ENCODE data around the gene PRKAR1A.
"Not testable (repeated sequence)": the region's sequence is repeated elsewhere in the genome, so short reads cannot be mapped to it uniquely, and the experiment has no call there.

PRKAR1A gene

GRCh38 chr17:68511671-68512246 lies 471 bp upstream of the PRKAR1A start:
- no peak for DNase-seq (ENCODE audit: low spot score)

GRCh38 chr17:68512960-68513474 lies 787 bp downstream of the PRKAR1A start:
- DNase-seq (ENCODE audit: low spot score) = peak; percentile 39

DNA sequence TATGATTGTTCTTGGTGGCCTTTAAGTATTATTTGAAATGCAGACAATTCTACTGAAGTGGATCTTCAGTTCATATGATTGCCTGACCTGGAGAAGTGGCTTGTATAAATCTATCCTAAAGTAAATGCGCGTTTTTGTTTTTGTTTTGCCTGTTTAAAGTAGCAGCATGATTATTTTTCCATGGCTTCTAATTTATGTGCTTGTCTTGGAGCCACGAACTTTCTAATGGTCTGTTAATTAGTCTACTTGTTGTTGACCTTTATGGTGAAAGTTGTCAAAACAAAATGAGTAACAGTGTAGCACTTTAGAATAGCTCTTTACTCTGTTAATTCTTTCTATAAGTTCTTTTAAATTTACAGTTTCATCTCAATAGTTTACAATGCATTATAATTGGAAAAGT lies 1.7 kb downstream of the PRKAR1A start:
- peak; percentile 11 for DNase-seq (ENCODE audit: low spot score)

GRCh38 chr17:68514831-68515635 lies 2.8 kb downstream of the PRKAR1A start:
- no peak for DNase-seq (ENCODE audit: low spot score)

DNA sequence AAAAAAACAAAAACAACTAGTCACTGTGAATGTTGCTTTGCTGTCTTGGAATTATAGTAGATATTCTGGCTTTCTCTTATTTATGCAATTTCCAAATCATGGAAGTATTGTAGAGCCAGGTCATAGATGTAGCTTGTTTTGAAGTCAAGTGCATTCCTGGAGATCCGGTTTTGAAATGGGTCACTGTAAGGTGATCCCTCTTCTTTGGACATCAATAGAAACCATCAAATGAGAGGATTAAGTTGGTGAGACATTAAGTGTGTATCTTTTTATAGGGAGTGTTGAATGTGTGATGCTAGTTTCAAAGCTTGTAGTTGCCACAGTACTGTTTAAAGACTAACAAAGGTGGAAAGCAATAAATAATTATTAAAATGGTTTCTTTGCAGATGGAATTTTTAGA lies 4.5 kb downstream of the PRKAR1A start:
- no peak for DNase-seq (ENCODE audit: low spot score)

GRCh38 chr17:68517605-68518004 lies 5.4 kb downstream of the PRKAR1A start:
- DNase-seq (ENCODE audit: low spot score) = not testable (repeated sequence)

GRCh38 chr17:68518063-68518815 lies 6.0 kb downstream of the PRKAR1A start:
- DNase-seq (ENCODE audit: low spot score) = no peak

DNA sequence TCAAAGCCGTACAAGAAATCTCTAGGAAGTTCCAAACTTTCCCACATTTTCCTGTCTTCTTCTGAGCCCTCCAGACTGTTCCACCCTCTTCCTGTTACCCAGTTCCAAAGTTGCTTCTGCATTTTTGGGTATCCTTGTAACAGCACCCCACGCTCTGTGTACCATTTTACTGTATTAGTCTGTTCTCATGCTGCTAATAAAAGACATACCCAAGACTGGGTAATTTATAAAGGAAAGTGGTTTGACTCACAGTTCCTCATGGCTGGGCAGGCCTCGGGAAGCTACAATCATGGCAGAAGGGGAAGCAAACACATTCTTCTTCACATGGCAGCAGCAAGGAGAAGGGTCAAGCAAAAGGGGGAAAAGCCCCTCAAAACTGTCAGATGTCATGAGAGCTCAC lies 6.8 kb downstream of the PRKAR1A start:
- DNase-seq (ENCODE audit: low spot score) = not testable (repeated sequence)

DNA sequence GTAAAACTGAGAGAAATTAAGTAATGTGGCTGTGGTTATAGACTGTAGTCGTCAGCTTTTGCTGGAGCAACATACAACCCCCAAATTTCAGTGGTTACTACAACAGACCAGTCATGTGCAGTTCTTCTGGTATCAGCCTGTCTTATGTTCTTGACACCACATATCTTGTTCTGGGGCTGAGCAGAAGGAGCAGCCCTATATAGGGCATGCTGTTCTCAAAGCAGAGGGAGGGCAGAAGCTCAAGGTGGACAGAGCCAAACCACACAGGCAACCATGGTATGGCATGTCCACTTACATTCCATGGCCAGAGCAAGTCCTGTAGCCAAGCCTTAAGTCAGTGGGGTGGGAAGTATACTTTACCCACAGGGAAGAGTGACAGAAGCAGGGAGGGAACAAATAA lies 7.7 kb downstream of the PRKAR1A start:
- no peak for DNase-seq (ENCODE audit: low spot score)

DNA sequence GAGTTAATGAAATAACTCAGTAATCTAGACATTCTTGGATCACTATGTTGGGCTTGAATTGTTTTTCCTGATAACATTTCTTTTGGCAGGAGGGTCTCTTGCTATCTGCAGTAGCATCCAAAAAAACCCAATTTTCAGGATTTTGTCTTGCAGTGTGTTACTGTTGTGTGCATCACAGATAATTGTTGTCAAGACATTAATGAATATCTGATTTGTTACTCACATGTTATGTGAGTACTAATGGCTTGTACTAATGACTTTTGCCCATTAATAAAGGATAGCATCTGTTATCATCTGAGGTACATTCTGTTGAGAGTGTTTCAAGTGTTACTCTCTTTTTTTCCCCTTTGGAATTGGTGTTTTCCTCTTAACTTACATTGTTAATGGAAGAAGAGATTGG lies 10.0 kb downstream of the PRKAR1A start:
- no peak for DNase-seq (ENCODE audit: low spot score)

- no peak for DNase-seq (ENCODE audit: low spot score)
Measured at GRCh38 chr17:68526548-68526947, 14.3 kb downstream of the PRKAR1A start.

- DNase-seq (ENCODE audit: low spot score) = no peak
Measured at GRCh38 chr17:68527314-68527713, 15.1 kb downstream of the PRKAR1A start.

- DNase-seq (ENCODE audit: low spot score) = no peak
Measured at GRCh38 chr17:68531252-68531651, 19.0 kb downstream of the PRKAR1A start.

DNA sequence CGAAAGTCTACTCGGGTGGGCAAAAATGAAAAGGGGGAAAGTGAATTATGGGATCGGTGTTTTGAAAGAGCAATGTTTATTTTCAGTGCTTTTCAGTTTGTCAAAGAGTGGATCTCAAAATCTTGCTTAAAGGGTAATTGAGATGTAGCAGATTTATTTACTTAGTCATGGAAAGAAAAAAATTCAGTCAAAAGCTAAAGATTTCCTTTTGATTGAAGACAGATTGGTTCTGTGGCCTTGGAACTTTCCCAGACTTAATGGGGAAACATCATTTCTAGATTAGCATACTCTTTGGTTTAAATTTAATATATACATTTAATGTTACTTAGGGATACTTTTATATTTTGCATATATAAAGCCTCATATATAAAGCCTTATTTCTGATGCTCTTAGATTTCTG lies 20.6 kb downstream of the PRKAR1A start:
- no peak for DNase-seq (ENCODE audit: low spot score)

DNA sequence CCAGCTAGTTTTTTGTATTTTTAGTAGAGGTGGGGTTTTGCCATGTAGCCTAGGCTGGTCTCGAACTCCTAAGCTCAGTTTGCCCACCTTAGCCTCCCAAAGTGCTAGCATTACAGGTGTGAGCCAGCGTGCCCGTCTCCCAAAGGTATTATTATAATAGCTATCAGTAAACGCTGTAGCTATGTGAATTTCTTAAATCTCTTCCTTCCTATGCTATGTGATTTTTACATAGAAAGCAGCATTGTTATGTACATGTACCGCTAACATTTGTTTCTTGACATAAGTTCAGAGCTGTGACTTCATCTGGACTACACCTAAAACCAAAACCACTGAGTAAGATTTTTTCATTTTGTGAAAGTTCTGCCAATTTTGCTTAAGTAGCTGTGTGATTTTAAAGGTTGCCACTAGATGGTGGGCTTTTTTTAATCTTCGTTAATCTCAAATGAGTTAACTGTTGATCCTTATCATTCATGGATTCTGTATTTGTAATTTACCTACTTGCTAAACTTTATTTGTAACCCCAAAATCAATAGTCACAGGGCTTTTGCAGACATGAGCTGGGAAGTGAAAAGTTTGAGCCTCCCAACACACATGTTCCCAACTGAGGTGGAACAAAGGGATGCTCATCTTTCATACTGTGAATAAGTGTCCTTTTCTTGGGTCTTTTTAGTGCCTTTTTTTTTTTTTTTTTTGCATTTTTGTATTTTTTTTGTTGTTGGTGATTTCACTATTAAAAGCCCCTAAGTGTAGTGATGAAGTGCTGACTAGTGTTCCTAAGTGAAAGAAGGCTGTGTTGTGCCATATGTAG lies 21.9 kb downstream of the PRKAR1A start:
- no peak for DNase-seq (ENCODE audit: low spot score)

GRCh38 chr17:68534695-68535088 lies 22.5 kb downstream of the PRKAR1A start:
- DNase-seq (ENCODE audit: low spot score) = no peak

DNA sequence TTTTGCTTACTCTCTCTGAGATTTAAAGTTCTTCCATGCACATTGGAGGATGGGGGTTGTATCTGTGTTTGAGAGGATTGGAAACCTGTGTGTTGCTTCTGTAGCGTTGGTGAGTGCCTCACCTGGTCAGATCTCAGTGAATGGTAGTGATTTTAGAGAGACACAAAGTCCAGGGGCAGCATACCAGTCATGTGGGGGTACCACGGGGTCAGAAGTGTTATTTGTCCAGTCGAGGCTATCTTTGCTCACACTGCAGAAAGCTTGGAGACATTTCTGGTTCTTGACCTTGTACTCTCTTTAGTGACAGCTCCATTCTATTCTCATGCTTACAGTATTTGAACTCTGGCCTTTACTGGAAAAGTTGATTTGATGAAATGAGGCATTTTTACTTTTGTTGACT lies 23.7 kb downstream of the PRKAR1A start:
- DNase-seq (ENCODE audit: low spot score) = no peak

DNA sequence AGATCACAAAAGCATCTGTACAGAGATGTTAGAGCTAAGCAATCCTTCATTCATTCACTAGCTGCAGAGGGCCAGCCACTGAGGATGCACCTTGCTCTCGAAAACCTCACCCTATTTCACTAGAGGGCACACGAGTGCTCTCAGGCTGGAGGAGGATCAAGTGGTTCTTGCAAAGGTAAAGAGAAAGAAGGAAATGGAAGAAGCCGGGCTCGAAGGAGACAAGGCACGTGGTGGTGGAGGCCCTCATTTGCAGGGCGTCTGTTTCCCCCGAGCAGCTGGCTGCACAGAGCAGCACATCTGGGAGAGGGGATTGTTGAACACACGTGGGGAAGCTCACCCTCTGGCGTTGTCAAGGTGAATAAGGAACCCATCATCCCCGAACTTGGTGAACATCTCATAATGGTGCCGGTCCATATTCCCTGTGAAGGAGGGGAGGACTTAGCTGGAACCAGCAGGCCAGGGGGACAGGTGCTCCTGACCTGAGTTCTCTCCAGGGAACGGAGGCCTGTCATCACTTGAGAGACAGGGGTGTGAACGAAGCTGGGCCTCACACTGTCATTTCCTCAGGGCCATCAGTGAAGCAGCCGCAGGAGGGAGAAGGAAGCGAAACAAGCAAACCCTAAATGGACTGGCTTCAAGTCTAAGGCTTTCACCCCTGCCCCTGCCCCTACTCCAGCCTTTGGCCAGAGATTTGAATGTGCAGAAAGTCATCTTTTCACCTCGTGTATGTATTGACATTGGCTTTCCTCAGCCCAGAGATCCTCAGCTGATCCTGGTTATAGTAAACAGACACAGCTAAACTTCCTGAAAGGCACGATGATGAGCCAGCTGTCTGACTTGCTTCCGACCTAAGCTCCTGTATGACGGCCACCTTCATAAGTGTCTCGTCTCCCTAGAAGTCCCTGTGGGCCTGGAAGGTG lies 27.6 kb downstream of the PRKAR1A start:
- DNase-seq (ENCODE audit: low spot score) = no peak

DNA sequence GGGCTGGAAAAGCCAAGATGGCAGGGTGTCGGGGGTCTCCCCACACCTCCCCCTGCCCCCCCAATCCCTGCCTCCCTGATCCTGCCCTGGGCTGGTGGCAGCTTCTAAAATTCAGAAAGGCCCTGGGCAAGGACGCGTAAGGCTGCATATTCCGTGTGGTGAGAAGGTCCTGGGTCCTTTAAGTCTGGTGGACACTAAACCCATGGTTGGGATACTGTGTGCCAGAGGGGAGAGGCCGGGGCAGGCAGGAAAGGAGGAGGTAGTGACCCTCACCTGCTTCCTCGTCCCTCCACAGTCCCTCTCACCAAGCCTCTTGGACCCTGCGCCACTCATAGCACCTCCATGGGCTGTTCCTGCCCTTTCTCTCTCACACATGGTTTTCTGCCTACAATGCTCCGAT lies 28.8 kb downstream of the PRKAR1A start:
- DNase-seq (ENCODE audit: low spot score) = no peak

GRCh38 chr17:68541816-68542215 lies 29.6 kb downstream of the PRKAR1A start:
- DNase-seq (ENCODE audit: low spot score) = no peak

All from hematopoietic multipotent progenitor cell treated with erythropoietin and hydrocortisone succinate and interleukin-3 and kit ligand, for 17 days (in vitro differentiated cells).